Measurements from ENCODE around the gene ETV6.
"Not testable (repeated sequence)": the region's sequence is repeated elsewhere in the genome, so short reads cannot be mapped to it uniquely, and the experiment has no call there.

Gene ETV6

DNA sequence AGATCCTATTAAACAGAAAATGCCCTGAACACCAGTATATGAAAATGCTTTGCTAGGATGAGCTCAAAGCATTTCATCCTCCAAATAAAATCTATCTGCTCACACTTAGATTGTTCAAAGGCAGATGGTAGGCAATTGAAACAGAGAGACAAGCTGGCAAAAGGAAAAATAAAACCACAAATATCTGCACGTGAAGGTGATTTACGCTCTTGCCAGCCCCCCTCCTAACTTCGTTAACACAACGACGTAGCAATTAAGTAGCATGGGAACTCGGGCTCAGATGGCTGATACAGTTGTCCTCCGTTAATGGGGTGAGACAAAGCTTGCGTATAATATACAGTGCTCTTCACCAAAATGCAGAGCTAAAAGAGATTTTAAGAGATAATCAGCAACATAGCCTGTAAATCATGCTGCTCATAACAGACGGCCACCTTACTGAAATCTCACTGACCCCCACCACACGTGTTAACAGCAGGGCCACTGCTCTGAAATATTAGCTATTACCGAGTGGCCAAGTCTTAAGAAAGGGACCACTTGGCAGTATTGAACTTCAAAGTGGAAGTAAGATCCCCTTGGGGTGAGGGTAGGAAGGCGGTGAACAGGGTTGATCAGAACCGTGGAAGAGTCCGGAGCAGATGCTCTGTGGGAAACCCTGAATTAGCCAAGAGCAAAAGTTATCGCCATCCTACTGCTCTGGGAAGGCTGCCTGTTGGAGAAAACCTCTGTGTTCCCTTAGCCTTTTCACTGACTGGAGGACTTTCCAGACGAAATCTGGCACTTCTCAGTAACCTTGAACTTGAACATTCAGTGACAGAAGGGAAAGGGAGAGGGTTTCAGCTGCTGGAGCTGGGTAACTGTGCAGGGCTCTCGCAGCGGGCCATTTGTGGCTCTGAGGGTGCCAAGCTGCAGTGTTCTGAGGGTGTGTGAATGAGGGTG, 23.1 kb downstream of the ETV6 start:
- DNase-seq = no peak

DNA sequence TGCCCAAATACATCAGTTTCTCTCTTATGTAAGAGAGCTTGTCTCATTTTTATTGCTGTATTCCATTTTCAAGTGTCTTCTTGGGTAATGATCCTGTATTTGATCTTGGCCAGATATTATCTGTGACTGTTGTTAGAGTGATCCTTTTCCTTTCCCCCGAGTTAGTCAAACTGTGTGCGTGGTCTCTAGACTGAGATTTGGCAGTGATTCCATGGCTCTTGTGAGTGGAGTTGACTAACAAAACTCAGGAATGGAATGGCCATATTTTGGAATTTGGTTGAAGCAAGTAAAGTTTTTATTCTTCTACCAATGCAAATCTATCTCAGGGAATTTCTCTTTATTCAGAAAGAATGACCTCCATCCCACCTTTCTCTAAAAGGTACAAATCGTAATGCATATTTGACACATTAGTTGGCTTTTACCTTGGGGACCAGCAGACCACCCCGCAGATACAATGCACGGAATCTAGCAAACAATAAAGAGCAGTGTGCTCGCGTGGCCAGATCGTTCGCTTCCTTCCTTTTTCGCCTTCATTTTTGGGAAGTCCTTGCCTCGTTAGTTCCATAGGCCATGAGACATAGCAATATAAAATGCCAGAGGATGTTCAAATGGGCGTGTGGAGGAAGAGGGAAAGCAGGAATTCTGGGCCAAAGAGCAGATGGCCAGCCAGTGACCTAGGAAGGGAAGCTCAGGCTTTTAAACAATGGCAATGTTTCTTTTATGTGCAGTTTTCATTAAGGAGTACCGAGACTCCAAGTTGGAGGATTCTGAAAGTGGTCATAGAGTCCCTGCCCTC, 24.4 kb downstream of the ETV6 start:
- DNase-seq = no peak

DNA sequence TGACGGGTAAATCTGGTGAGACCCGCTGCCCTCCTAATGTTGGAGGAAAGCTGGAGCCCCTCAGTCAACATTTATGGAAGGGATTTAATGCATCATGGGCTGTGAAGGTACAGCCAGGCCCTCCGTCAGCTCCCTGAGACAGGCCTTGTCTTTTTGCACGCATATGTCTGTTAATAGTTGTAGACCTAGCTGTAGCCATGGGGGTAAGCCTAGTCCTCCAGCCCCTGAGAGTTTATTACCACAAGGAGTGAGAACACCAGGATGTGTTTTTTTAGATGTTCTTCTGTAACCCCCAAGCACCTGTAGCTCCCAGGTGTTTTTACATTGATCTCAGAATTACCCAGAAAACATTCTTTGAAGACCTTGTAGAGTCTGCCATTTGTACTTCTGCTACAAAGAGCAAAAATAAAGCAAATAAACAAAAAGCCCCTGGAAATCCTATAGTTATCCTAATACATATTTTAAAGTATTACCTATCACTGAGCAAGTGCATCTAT, 25.5 kb downstream of the ETV6 start:
- DNase-seq = no peak

DNA sequence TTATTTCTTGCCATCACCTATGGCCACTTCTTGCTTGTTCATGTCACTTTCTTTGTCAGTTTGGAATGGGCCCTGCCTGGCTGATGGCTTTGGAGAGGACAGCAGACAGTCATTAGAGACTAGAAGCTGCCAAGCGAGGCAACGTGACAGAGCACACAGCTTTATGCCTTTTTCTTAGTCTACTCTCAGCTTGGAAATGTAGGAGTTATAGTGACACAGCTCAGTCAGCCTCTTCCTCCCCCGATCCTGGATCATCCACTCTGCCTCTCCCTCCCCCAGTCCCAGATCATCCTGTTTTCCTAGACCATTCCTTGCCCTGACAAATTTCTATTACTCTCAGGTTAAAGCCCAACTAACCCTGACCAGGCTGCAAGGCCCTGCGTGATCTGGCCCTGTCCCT, 26.6 kb downstream of the ETV6 start:
- no peak for DNase-seq

DNA sequence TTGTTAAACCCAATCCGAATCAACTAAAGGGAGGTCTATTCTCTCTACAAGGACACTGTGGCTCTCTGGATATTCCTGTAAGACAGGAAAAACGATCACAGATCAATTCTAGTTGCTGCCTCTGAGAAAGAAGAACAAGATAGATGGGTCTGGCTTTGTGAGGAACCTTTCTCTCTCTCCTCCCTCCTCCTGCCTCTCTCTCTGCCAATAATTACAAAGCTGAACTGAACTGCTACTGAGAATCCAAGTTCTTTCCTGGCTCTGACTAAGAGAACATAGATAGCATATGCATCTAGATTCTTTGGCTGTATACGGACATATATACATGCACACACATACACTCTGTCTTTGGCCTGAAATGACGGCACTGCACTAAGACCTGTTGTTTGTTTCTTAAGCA, 27.6 kb downstream of the ETV6 start:
- no peak for DNase-seq

DNA sequence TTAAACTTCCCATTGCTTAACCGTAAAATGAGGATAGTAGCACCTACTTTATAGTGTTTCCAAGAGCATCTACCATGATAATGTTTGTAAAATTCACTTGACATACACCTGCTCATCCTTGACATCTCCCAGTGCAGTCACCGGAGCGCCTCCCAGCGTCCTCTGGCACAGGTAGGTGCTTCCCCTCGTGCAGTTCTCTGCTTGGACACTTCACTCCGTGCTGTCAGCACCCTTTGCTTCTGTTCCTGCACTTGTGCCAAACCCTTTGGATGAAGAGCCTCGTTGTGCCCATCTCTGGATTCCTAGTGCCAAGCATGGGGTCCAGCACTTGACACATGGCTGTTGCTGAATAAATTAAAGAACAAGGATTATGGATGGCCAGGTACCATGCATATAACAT, 28.3 kb downstream of the ETV6 start:
- no peak for DNase-seq

DNA sequence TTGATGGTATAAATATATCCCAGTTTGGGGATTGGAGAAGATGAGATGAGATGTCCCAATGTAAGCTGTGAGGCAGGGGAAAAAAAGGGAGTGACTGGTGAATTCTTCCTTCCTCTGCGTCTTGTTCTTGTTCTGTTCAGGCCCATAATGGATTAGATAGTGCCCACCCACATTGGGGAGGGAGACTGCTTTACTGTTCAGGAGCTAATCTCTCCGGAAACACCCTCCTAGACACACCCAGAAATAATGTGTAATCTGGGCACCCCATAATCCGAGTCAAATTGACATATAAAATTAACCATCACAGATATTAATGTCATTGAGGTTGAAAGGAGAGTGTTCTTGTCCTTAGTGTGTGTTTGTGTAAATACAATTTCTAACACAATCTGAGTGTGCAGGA, 29.3 kb downstream of the ETV6 start:
- no peak for DNase-seq

DNA sequence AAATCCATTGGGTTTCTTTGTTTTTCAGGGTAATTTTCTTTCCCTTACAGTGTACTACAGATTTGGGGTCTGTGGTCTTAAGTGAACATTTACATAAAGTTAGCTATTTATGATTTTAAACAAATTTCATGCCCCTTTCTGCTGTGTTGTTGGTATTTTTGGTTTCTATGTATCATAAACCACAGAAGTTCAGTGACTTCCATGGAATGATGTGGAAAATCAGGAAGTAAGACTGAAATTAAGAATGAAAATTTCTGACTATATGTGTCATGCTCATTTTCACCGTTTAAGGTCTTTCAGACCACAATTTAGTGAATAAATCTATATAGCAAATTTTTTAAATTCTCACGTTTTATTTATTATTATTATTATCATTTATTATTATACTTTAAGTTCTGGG, 31.7 kb downstream of the ETV6 start:
- no peak for DNase-seq

DNA sequence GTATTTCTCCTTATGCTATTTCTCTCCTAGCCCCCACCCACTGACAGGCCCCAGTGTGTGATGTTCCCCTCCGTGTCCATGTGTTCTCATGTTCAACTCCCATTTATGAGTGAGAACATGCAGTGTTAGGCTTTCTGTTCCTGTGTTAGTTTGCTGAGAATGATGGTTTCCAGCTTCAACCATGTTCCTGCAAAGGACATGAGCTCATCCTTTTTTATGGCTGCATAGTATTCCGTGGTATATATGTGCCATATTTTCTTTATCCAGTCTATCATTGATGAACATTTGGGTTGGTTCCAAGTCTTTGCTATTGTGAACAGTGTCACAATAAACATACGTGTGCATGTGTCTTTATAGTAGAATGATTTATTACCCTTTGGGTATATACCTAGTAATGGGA, 32.2 kb downstream of the ETV6 start:
- not testable (repeated sequence) for DNase-seq

DNA sequence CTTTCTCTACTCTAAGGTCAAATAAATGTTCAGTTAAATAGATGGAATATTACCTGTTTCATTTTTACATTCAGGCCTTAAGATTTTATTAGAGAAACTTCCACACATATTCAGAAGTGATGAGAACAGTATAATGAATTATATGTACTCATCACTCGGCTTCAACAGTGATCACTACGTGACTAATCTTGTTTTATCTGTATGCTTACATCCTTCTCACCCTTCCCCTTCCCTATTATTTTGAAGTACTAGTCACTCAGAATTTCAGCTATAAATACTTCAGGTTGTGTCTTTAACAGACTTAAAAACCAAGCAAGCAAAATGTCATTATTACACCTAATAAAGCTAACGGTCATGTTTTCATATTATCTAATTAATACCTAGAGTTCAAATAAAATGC, 34.9 kb downstream of the ETV6 start:
- no peak for DNase-seq

DNA sequence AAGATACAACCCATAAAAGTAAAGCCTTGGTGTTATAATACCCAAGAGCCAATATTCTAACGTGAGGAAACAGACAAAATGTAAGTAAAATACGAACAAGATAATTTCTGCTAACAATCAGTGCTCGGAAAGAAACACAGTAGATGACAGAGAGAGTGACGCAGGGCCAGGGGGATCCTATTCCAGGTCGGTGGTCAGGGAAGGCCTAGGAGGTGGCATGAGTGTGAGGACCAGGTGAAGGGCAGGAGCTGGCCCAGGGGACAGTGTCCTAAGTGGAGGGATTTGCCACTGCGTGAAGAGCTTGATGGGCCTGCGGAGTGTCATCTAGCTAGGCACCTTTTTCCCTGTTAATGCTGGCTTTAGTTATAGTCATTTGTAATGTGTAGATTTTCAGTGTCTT, 35.3 kb downstream of the ETV6 start:
- no peak for DNase-seq

DNA sequence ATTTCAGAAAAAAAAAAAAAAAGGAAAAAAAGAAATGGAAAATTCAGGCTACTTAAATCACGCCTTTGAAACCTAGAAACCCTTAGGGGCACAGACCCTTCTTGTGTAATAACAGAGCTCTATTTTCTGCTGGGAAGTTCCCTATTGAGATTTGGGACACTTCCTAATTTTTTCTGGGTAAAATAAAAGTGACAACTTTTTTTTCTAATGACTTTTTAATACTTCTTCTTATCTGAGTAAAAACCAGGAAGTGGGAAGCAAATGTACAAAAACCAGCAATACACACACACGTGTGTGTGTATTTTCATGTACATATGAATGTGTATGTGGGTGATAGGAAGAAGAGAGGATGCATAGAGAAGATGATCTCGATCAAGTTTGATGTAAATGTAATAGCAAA, 35.8 kb downstream of the ETV6 start:
- DNase-seq = no peak

DNA sequence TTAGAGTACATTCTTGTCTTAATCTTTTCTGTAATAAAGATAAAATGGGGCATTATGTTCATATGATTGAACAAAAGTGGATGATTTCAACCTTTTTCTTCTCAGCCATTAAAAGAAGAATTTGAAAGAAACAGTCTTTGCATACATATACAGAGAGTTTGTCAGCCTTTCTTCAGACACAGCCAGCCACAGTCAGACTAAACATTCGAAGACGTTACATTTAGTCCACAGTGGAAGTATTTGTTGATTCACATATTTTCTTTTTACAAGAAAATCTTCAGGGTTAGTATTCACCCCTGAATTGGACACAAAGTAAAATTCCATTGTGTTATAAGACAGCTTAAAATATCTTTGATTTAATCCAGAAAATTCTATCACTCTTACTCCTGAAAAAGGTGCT, 36.2 kb downstream of the ETV6 start:
- DNase-seq = no peak

DNA sequence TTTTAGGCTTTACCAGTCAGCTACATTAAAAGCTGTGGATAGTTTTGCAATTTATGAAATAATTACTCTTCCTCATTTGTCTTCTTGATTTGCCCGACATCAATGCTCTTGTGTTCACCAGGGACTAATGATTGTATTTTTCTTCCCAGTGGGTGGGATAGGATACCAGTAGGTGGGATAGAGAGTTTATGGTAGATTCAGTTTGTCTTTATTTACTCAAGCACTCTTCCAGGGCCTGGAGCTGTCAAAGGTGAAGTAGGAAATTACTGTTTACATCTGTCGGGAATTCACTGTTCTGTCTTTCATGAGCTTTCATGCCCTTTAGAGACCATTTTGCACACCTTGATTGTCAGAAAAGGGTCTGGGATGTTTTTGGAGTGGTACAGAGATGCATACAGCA, 36.6 kb downstream of the ETV6 start:
- DNase-seq = no peak

DNA sequence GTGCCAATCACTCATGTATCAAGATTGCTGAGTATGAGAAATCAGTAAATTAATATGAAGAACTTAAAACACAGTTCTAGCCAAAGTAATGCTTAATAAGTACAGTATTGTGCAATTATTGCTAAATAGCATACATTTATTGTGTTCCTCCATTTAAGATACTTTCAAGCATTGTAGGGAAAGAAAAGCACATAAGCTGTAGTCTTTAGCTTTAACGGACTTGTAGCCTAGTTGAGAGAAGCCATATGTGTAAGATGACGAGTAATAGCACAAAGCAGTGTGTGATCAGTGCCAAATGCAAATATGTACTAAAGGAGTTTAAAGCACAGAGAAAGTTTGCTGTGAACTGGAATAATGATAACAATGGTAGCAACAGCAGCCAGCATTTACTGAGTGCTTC, 38.1 kb downstream of the ETV6 start:
- DNase-seq = no peak

DNA sequence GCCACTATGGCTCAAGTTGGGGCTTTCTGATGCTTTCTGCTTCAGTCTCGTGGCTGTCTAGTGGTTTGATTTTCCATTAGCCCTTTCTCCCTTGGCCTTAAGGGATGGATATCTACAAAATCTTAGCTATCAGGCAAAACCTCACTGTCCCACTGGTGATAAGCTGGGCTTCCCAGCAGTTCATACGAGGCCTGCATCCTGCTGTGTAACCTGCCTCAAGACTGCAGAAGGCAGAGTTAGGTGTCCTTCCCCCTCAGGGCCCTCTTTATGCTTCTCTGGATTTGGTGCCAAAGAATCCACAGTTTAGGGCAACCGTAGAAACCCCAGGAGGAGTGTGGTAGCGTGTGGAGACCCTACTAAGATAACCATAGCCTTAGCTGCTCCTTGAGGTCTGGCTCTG, 38.9 kb downstream of the ETV6 start:
- DNase-seq = no peak

DNA sequence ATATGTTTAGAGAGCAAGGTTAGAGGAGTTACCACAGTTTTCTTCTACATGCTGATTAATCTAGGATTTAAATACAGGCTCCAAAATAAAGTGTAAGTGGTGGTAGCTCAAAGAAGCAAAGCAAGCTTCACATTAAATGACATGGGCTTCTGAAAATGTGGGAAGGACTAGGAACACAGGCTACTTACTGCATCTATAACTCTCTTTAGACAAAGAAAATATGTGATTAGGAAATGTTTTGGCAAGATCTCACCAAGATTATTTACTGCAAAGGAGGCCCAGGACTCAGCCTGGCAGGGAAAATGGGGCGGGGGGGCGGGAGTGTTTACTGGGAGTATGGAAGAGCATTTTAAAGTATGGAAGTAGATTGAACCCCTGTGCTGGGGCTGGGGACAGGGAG, 39.4 kb downstream of the ETV6 start:
- DNase-seq = no peak

DNA sequence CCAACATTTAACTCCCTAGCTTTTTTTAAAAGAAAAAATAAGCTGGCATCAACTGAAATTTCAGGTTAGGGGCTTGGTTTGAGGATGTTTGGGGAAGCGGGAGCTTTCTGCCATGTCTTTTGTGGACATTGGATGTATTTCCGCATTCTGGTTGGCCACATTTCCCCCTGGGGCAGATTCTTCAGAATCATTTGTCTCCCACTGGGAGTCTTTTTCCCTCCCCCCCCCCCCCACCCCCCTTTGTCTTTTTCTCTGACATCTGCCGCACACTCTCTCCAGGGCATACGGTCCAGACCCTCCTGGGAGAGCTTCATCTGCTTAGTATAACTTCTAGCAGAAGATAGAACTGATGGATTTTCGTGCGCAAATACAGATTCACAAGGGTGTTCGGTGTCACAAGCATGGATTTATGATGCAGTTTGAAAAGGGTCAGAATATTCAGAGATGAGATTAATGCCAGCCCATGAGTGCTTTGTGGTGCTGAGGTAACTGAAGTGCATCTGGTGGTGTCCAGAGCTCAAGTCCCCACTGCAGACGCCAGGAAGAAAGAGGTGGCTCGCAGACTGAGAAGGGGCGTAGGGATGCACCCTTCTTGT, 40.2 kb downstream of the ETV6 start:
- no peak for DNase-seq

DNA sequence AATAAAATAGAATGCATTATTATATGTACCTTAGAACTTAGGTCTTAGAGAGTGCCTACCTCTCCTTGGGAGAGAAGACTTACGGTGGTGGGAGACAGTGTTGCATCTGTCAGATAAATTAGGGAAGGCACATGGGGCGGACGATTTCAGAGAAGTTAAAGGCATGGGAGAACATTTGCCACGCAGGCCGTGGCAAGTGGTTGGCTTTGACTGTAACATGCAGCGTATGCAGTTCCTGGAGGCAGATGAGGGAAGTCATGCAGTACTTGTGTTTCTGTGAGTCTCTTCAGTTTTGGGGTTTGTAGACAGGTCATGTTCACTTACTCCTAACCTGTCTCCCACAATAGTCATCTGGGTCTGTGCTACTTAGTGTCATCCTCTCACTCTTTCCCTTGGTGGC, 43.6 kb downstream of the ETV6 start:
- DNase-seq = no peak

DNA sequence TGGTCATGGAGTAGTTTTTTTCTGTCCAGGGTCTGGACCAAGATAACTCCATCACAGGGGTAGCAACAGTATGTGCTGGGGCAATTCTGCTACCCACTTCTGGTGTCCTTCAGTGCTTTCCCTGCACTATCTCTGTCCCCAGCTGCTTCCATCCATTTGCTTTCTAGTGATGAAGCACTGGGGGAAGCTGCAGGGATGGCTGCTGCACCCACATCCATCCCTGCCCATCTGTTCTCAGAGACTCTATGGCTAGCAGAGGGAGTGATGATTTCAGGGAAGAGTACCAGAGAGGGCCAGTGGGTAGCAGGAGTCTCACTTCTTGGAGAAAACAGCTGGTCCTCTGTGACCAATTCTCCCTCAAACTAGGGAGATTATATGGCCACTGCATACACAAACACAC, 44.1 kb downstream of the ETV6 start:
- DNase-seq = no peak

DNA sequence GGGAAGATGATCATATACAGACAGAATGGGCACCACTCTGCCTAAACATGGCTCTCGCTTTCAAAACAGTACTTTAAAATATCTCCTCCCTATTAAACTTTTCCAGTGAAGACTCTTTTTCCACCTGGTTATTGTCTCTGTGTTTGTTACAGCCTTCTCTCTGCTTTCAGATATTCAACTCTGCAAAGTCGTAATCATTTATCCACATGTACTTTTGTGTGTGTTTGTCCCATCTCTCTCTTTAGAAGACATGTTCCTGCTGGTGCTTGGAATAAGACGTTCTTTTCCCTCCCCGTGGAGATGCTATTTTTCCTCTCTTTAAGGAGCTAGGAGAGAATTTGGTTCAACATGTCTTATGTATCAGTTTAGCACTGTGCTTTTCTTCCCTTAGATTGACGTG, 45.1 kb downstream of the ETV6 start:
- no peak for DNase-seq

DNA sequence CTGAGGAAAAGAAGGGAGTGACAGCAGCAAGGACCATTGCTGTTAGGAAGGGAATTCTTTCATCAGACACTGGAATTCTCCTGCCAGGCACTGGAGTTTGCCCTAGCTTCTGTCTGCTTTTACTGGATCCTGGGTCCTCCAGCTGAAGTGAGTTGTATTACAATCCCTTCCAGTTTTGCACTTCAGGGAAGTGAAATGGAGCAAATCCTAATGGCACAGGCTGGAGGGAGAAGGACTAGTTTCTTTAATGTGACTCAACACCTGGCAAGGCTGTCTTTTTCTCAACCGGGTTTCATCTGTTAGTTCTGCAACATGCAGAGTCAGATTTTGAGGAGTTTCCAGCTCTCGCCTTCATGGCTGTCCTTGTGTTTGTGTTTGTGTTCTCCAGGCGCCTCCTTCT, 45.8 kb downstream of the ETV6 start:
- DNase-seq = no peak

DNA sequence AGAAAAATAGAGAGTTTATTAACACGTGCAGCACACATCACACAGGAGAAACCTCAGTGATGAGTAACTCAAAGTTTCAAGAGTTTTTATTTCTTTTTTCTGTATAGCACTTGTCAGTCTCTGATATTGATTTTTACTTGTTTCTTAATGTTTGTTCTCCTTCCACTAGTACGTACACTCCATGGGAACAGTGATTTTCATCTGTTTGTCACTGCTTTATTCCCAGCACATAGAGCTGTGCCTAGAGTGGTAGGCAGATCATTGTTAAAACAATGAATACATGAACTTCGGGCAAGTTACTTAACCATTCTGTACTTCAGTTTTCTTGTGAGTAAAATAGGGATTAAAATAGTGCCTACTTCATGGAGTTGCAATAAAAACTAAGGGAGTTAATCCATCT, 46.6 kb downstream of the ETV6 start:
- DNase-seq = no peak

DNA sequence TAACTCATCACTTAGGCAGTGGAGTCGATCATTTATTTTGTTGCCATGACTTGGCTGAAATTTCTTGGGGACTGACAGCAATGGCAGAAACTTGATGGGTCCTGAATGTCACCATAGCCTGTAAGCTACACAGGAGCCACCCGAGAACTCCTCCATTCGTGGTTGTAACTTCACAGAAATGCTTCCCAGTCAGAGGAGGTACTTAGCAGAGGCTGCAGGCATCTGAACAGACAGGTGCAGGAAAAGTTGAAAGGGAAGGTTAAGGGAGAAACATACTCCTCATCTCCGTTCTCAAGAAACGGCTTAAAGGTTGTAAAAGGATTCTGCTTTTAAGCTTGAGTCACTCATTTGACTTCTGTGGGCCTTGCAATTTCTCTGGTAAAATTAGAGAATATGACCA, 47.7 kb downstream of the ETV6 start:
- DNase-seq = no peak
